Ishikawa (cell line): ENCODE results near the gene NEK10.

ENCODE experiments used
- CEBPB ChIP-seq: IDR thresholded peaks from 2 replicates; pipeline ENCODE4 v1.6.1; 2012
- EGR1 ChIP-seq: IDR thresholded peaks from 2 replicates; pipeline ENCODE4 v1.6.1; 2012
- EP300 ChIP-seq: IDR thresholded peaks from 2 replicates; pipeline ENCODE4 v1.6.1; 2012; ENCODE audit warnings: borderline replicate concordance
- FOXM1 ChIP-seq: IDR thresholded peaks from 2 replicates; pipeline ENCODE4 v1.6.1; 2012; ENCODE audit warnings: low read depth, borderline replicate concordance
- NFIC ChIP-seq: IDR thresholded peaks from 2 replicates; pipeline ENCODE4 v1.6.1; 2012
- RAD21 ChIP-seq: IDR thresholded peaks from 2 replicates; pipeline ENCODE4 v1.6.1; 2012; ENCODE audit warnings: low read depth
- REST ChIP-seq: IDR thresholded peaks from 2 replicates; pipeline ENCODE4 v1.6.1; 2012; ENCODE audit warnings: low read depth, mild to moderate bottlenecking
- TAF1 ChIP-seq: IDR thresholded peaks from 2 replicates; pipeline ENCODE4 v1.6.1; 2012; ENCODE audit warnings: low read depth, mild to moderate bottlenecking
- TEAD4 ChIP-seq: IDR thresholded peaks from 2 replicates; pipeline ENCODE4 v1.6.1; 2012
- YY1 ChIP-seq: IDR thresholded peaks from 2 replicates; pipeline ENCODE4 v1.6.1; 2012; ENCODE audit warnings: low read depth
- ZBTB7A ChIP-seq: IDR thresholded peaks from 2 replicates; pipeline ENCODE4 v1.6.1; 2012; ENCODE audit warnings: low read depth

DNA sequence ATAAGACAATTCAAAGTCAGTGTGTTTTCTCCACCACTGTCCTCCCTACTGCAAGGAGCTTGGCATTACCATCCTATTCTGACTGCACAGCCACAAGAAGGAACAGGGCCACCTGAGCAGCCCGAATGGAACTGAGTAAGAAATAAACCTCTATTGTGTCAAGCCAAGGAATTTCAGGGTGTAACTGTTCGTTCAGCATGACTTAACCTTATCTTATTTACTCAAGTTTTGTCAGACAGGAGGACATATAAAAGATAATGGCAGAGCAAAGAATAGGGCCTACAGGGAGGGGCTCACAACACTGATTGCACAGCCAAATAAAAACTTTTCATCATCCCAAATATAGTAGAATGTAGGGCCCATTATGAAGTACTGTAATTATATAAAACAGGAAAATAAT, 236.1 kb downstream of the NEK10 start:
- TF ChIP-seq EGR1, result no peak
- TF ChIP-seq EP300, result no peak
- TF ChIP-seq CEBPB, result no peak
- no peak for TF ChIP-seq ZBTB7A
- no peak for TF ChIP-seq NFIC
- TF ChIP-seq FOXM1, result no peak
- TF ChIP-seq TEAD4, result no peak
- no peak for TF ChIP-seq REST
- no peak for TF ChIP-seq RAD21
- TF ChIP-seq YY1, result no peak
- no peak for TF ChIP-seq TAF1
